GM03348 (cell line): Measurements from ENCODE around the gene TNXB.
"Not testable (repeated sequence)": the region's sequence is repeated elsewhere in the genome, so short reads cannot be mapped to it uniquely, and the experiment has no call there.

Source experiments
- DNase-seq: peaks from one replicate; pipeline ENCODE4 v3.0.0; 2012; ENCODE audit warnings: low spot score

The TNXB gene

DNA sequence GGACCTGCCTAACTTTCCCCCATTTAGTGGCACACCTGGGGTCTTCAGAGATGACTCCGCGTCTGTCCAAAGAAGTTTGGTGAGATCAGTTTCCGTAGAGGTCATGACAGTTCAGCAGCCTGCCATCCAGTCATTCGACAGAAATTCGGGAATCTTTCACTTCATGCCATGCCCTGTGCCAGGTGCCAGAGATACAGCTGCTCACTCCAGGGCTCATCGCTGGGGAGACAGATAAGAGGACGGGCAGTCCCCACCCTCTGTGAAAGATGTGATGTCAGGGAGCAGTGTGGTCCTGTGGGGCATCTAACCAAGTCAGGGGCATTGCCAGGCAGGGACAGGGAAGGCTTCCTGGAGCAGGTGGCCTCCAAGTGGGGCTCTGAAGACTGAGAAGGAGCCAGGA is 105.8 kb downstream of the TNXB start:
- DNase-seq = not testable (repeated sequence)

GRCh38 chr6:32002546-32003268 is 106.4 kb downstream of the TNXB start:
- not testable (repeated sequence) for DNase-seq

DNA sequence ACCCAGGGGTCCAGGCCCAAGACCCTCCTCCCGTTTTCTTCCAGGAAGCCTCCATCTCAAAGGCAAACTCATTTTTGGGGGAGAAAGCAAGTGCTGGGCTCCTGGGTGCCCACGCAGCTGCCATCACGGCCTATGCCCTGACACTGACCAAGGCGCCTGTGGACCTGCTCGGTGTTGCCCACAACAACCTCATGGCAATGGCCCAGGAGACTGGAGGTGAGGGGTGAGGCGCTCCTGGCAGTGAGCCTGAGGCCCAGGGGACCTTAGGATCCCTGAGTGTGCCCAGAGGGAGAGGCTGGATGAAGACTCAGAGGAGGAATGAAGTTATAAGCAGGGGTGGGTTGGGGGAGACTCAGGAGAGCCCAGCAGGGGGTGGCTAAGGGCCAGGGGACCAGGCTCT is 112.8 kb downstream of the TNXB start:
- not testable (repeated sequence) for DNase-seq

DNA sequence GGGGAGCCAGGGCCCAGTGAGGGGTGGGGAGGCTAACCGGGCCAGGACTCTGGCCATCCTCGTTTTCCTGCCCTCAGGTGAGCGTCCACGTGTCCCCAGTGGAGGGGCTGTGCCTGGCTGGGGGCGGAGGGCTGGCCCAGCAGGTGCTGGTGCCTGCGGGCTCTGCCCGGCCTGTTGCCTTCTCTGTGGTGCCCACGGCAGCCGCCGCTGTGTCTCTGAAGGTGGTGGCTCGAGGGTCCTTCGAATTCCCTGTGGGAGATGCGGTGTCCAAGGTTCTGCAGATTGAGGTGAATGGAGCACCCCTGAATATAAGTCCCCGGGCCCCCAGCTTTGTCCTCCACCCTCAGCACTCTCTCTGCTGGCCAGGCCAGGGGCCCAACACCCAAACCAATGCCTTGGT is 114.7 kb downstream of the TNXB start:
- not testable (repeated sequence) for DNase-seq
